Gastroesophageal sphincter (tissue), 3 donors: ENCODE data around the gene CLDN1.

Source experiments
- EP300 ChIP-seq: sonication (generic); formaldehyde crosslinking; IDR thresholded peaks from one replicate; pipeline ENCODE4 v1.6.1; 2017; ENCODE audit warnings: antibody characterized with exemption, mild to moderate bottlenecking
- TF ChIP-seq, protein P1 (sequence below), 4 experiments: fragments of 200-600 bp in 2 of 4; fragments of 450-650 bp in 2 of 4; sonication (generic) in 1 of 4; IDR thresholded peaks; one replicate each; pipeline ENCODE4 v1.5.1; 2017 to 2019; ENCODE audit warnings: antibody characterized with exemption in 4 of 4, mild to moderate bottlenecking in 2 of 4, moderate library complexity in 2 of 4

DNA sequence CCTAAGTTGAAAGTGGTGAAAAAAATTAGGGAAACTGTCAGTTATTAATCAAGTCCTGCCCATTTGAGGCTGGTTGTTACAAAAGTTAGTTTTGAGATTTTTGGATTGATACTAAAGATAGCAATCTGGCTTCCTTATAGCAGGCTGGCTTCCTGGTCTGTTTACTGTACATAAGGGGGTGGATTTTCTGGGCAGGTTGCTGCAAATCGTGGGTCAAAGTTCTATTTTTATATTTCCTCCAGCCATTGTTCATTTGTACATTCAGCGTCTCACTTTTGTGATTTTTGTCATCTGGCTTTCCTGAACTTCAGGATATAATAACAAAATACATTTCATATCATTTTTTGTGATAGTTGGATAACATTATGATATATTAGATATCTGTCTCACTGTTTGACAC, 49.5 kb downstream of the CLDN1 start:
- TF ChIP-seq, protein P1, sequence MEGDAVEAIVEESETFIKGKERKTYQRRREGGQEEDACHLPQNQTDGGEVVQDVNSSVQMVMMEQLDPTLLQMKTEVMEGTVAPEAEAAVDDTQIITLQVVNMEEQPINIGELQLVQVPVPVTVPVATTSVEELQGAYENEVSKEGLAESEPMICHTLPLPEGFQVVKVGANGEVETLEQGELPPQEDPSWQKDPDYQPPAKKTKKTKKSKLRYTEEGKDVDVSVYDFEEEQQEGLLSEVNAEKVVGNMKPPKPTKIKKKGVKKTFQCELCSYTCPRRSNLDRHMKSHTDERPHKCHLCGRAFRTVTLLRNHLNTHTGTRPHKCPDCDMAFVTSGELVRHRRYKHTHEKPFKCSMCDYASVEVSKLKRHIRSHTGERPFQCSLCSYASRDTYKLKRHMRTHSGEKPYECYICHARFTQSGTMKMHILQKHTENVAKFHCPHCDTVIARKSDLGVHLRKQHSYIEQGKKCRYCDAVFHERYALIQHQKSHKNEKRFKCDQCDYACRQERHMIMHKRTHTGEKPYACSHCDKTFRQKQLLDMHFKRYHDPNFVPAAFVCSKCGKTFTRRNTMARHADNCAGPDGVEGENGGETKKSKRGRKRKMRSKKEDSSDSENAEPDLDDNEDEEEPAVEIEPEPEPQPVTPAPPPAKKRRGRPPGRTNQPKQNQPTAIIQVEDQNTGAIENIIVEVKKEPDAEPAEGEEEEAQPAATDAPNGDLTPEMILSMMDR (IDR thresholded peaks at IDR 0.05): no peak
- no peak for TF ChIP-seq EP300
